Inflammatory macrophage treated with lipopolysaccharide for 1 hour (primary cell): ENCODE measurements around the gene ZBTB17.
"Not testable (repeated sequence)": the region's sequence is repeated elsewhere in the genome, so short reads cannot be mapped to it uniquely, and the experiment has no call there.

Experiments used
- DNase-seq, 2 donors: peaks; one replicate each; pipeline ENCODE4 v3.0.0-alpha.2; 2020 to 2022

ZBTB17 gene

GRCh38 chr1:15988856-15989736 lies 13.2 kb upstream of the ZBTB17 start:
- DNase-seq: no peak

- peak; percentile 38 to 51 for DNase-seq
Observed at GRCh38 chr1:15985611-15986297, 9.9 kb upstream of the ZBTB17 start.

- no peak for DNase-seq
Observed at GRCh38 chr1:15983275-15983674, 7.4 kb upstream of the ZBTB17 start.

- DNase-seq: no peak
Observed at GRCh38 chr1:15981679-15982078, 5.8 kb upstream of the ZBTB17 start.

- DNase-seq: not testable (repeated sequence)
Observed at GRCh38 chr1:15977947-15978346, 2.0 kb upstream of the ZBTB17 start.

GRCh38 chr1:15975358-15975804 lies 520 bp downstream of the ZBTB17 start:
- DNase-seq: peak; percentile 79 to 84

- peak; percentile 20 to 47 for DNase-seq
Observed at GRCh38 chr1:15974855-15975254, 1.0 kb downstream of the ZBTB17 start.

- no peak for DNase-seq
Observed at GRCh38 chr1:15973772-15974171, 2.1 kb downstream of the ZBTB17 start.

- DNase-seq: no peak
Observed at GRCh38 chr1:15972409-15972808, 3.5 kb downstream of the ZBTB17 start.

GRCh38 chr1:15970911-15971310 lies 5.0 kb downstream of the ZBTB17 start:
- DNase-seq: peak in 1 of 2 donors; percentile 23

- no peak for DNase-seq
Observed at GRCh38 chr1:15969321-15969880, 6.5 kb downstream of the ZBTB17 start.

- DNase-seq: no peak
Observed at GRCh38 chr1:15968172-15968571, 7.7 kb downstream of the ZBTB17 start.

GRCh38 chr1:15966956-15967344 lies 9.0 kb downstream of the ZBTB17 start:
- DNase-seq: no peak

GRCh38 chr1:15966081-15966955 lies 9.6 kb downstream of the ZBTB17 start:
- DNase-seq: peak; percentile 97 to 98

- DNase-seq: peak; percentile 94 to 98
Observed at GRCh38 chr1:15965228-15965767, 10.6 kb downstream of the ZBTB17 start.

GRCh38 chr1:15963968-15964648 lies 11.8 kb downstream of the ZBTB17 start:
- DNase-seq: peak; percentile 81 to 90

GRCh38 chr1:15963363-15963967 lies 12.4 kb downstream of the ZBTB17 start:
- no peak for DNase-seq

GRCh38 chr1:15962671-15963362 lies 13.1 kb downstream of the ZBTB17 start:
- DNase-seq: no peak

GRCh38 chr1:15962176-15962575 lies 13.7 kb downstream of the ZBTB17 start:
- DNase-seq: no peak

GRCh38 chr1:15961492-15961891 lies 14.4 kb downstream of the ZBTB17 start:
- DNase-seq: no peak

GRCh38 chr1:15960808-15961207 lies 15.1 kb downstream of the ZBTB17 start:
- DNase-seq: no peak
